ENCODE results near the gene RYR2.

RYR2 gene

DNA sequence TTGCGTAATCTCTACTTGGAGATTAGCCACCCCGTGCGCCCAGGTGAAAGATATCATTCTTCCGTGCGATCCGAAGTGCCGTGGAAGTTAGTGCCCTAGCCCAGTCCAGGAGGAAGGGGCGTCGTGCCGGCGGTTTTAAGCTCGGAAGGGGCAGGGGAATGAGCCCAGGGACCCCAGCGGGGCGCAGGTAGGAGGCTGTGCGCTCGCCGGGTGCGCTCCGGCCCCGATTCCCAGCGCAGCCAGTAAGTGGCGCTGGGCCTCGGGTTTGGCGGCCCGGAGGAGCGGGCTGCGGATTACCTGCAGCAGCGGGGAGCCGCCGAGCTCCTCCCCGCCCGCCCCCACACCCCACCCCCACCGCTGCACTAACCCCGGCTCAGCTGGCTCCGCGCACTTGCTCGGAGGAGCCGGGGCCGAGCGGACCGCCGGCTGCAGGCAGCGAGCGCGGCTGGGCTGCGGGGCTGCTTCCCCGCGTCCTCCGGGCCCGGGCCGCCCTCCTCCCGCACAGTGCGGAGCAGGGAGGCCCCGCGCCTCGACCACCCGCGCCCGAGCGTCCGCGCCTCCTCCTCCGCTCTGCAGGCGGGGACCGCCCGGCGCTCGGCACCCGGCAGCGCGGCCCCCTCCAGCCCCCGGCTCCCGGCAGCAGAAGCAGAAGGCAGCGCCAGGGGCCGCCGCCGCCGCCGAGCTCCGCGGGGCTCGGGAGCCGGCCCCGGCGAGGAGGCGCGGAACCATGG lies at the start of gene RYR2:
Gene RYR2 (plus strand): TSS at position 390 of the 731 bp plus-strand sequence. CDS start 338 bp downstream, at position 728.
- DNase-seq (ENCODE audit: low spot score): no peak

- DNase-seq (ENCODE audit: low spot score): no peak
Observed at GRCh38 chr1:236992449-236992848, 49.5 kb upstream of the RYR2 start.

GRCh38 chr1:236994450-236994849 lies 47.5 kb upstream of the RYR2 start:
- no peak for DNase-seq (ENCODE audit: low spot score)

DNA sequence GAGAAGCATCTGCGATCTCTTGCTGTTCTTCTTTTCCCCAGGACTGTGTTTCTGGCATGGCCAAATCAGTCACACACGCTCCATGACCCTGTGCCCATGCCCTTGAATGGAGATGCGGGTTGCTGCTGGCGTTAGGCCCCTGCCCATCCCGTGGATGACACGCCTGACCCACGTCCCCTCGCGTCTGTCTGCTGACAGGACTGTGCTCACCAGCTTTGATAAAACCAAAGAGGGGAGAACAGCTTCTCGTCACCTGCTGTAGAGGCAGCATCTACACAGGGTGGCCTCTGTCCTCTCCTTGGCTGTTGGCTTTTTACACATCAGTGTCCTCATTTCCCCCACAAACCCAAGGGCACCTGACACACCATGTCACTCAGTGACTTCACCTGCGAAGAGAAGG lies 44.6 kb upstream of the RYR2 start:
- DNase-seq (ENCODE audit: low spot score): no peak

- no peak for DNase-seq (ENCODE audit: low spot score)
Observed at GRCh38 chr1:236997882-236998281, 44.1 kb upstream of the RYR2 start.

- no peak for DNase-seq (ENCODE audit: low spot score)
Observed at GRCh38 chr1:236998546-236998945, 43.4 kb upstream of the RYR2 start.

DNA sequence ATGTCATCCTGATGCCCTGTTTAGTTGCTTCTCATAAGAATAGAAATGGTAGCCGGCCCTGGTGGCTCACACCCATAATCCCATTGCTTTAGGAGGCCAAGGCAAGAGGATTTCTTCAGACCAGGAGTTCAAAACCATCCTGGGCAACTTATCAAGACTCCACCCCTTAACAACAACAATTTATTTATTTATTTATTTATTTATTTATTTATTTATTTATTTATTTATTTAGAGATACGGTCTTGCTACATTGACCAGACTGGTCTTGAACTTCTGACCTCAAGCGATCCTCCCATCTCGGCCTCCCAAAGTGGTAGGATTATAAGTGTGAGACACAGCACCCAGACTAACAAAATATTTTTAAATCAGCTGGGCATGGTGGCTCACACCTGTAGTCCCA lies 41.8 kb upstream of the RYR2 start:
- no peak for DNase-seq (ENCODE audit: low spot score)

DNA sequence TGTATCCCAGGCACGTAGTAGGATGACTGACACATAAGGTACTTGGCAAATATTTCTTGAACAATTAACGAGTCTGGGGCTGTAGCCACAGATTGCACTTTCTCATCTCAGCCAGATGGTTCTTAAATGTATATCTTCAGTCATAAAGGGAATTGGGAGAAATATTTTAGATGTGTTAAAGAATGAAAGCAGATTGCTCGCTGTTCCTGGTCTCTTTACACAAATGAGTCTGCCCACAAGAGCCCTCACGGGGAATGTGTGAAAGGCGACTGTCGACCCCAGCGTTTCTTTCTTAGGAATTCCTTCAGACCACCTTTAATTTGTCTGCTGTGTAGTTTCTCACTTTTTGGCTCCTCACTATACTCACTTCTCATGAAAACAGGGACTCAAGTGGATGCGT lies 38.5 kb upstream of the RYR2 start:
- DNase-seq (ENCODE audit: low spot score): no peak

GRCh38 chr1:237004116-237004515 lies 37.9 kb upstream of the RYR2 start, which contains the start of gene MT1HL1:
Gene MT1HL1, minus strand, starts transcription at chr1:237004441. Its CDS starts 69 bp downstream, at chr1:237004372.
- DNase-seq (ENCODE audit: low spot score): no peak

GRCh38 chr1:237005674-237006073 lies 36.3 kb upstream of the RYR2 start:
- DNase-seq (ENCODE audit: low spot score): no peak

- no peak for DNase-seq (ENCODE audit: low spot score)
Observed at GRCh38 chr1:237007147-237007881, 34.7 kb upstream of the RYR2 start.

GRCh38 chr1:237009611-237010010 lies 32.4 kb upstream of the RYR2 start:
- no peak for DNase-seq (ENCODE audit: low spot score)

DNA sequence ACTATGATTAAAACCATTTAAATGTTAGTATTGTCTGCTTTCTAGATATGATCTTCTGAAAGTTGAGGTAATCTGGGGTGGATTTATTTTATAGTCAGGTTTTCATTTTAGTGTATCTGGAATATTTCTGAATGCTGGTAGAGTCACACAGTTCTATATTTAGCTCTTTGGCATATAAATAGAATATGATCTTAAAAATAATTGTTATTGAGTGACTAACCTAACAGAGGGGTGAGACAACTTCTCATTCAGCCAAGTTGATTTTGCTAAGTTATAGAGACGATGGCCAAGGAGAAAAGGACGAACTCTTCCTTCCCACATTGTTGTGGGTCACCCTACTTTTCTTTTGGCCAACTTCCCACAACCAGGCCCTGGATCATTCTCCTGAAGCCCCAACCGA lies 30.6 kb upstream of the RYR2 start:
- DNase-seq (ENCODE audit: low spot score): no peak

DNA sequence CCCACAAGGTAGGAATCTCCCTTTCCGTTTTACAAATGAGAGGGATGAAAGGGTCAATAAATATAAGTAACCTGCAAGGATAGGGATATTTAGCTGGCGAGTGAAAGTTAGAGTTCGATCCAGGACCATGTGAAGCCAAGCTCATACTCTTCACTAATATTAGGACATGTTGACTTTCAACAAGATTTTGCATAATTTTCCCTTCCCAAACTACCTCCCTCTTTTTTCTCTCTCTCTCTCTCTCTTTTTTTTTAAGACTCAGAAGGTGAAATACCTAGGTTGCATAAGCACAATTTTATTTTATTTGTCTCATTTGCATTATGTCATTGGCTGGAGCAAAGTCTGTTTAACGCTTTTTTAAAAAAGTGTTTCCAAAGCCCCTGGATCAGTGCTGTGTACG lies 29.6 kb upstream of the RYR2 start:
- DNase-seq (ENCODE audit: low spot score): no peak

DNA sequence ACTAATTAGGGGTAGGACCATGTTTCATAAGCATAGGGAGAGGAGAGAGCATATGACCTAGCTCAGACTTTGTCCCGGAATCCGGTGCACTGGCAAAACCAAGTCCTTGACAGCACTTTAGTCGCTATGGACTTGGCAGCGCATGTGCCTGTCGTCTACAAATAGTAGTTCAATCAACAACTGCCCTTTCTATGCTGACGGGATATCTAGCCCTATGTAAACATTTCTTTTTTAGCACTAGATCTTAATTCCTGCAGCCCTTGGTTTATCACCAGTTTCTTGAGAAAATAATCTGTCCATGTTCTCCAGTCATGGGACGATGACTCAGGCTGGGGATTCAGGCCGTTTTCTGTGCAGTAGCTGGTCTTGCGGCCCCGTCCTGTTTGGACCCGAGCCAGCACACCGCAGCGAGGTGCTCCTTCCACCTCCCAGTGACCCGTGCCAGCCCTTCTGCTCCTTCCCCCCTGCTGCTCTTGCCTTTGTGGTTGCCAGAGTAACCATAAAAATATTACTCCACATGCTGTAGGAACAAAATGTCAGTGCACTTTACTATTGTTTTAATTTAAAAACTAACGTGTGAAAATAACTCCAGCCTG lies 29.1 kb upstream of the RYR2 start:
- no peak for DNase-seq (ENCODE audit: low spot score)

GRCh38 chr1:237013608-237014007 lies 28.4 kb upstream of the RYR2 start:
- no peak for DNase-seq (ENCODE audit: low spot score)

- no peak for DNase-seq (ENCODE audit: low spot score)
Observed at GRCh38 chr1:237016626-237017025, 25.4 kb upstream of the RYR2 start.

DNA sequence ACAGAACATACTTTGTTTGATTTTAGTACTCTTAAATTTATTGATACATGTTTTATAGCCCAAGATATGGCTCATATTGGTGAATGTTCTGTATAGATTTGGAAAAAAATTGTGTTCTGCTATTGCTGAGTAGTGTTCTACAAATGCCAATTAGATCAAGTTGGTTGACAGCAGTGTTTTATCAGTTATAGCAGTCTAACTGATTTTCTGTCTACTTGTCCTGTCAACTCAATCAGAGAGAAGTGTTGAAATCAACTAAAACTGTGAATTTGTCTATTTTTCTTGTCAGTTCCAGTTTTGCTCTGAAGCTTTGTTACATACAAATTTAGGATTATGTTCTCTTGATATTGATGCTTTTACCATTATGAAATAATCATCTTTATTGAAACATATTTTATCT lies 23.1 kb upstream of the RYR2 start:
- no peak for DNase-seq (ENCODE audit: low spot score)

GRCh38 chr1:237025358-237026074 lies 16.5 kb upstream of the RYR2 start:
- no peak for DNase-seq (ENCODE audit: low spot score)

DNA sequence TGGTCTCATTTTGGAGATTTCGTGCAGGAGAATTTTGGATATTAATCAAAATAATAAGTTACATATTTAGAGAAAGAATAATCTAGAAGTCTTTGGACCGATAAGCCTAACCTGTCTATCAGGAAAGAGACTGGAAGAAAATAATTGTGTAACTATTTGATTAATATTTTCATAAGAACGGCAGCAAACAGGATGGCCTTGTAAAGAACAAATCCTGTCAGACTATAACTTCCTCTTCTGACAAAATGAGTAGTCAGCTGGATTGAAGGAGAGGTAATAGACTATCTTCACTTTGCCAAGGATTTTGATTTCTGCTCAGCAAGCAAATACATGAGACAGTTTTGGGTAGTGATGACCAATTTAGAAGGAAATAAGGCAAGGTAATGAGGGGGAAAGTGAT lies 12.7 kb upstream of the RYR2 start:
- no peak for DNase-seq (ENCODE audit: low spot score)

DNA sequence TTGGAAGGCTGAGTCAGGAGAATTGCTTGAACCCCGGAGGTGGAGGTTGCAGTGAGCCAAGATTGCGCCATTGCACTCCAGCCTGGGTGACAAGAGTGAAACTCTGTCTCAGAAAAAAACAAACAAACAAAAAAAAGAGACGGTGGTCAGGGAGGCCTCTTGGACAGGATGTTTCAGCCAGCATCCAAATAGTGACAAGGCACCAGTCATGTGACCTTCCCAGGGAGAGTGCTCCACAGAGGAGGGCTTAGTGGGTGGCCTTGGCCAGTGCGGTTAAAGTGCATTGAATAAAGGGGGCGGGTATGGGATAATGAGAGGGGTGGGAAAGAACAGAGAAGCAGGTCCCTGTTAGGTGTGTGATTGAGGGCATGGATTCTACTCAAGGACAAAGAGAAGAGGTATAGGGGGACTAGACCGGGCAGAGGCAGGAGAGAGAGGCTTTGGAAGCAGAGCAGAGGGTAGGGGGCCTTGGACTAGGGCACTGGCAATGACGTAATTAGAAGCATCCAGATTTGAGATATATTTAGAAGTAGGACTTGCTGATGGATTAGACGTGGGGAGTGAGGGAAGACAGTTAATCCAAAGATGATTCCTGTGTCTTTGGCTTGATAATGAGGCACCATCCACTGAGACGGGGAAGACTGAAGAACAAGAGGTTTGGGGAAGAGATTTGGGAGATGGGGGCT lies 12.0 kb upstream of the RYR2 start:
- no peak for DNase-seq (ENCODE audit: low spot score)

DNA sequence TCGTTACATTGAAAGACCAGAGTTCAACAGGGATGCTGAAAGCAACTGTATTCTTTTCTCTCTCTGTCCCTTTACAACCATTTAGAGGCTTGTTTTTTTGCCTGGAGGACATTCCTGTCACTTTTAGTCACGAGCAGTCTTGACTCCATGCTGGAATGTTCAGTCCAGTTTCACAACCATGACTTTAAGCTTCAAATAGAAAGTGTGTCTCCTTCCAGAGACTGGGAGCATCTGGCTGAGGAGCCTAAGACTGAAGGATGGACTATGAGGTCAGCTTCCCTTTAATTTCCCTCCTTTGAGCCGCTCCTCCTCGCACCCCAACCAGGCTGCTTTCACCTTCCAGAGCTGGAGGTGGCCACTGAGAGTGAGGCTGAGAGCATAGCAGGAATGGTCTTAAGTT lies 10.5 kb upstream of the RYR2 start:
- no peak for DNase-seq (ENCODE audit: low spot score)
